LNCaP clone FGC (cell line): Measurements from ENCODE around the gene POR.
"Not testable (repeated sequence)": the region's sequence is repeated elsewhere in the genome, so short reads cannot be mapped to it uniquely, and the experiment has no call there.

ENCODE experiments used
- DNase-seq: peaks from one replicate; pipeline ENCODE4 v3.0.0-alpha.2; 2011; ENCODE audit warnings: low read depth
- H3K4me3 ChIP-seq: 2 replicates; pipeline ENCODE4 v1.5.1; 2011; ENCODE audit warnings: mild to moderate bottlenecking, low read depth, low read length, control low read depth
- CTCF ChIP-seq: IDR thresholded peaks from 2 replicates; pipeline ENCODE4 v1.5.1; 2012; ENCODE audit warnings: mild to moderate bottlenecking; ENCODE audit not compliant: control insufficient read depth, insufficient read depth; ENCODE audit errors: extremely low read depth

The POR gene

GRCh38 chr7:76002822-76003221, 87.9 kb downstream of the POR start:
- H3K4me3 ChIP-seq = no peak overlapping the region
- no peak for DNase-seq
- no peak for TF ChIP-seq CTCF

- DNase-seq = no peak
- H3K4me3 ChIP-seq = no peak overlapping the region
- TF ChIP-seq CTCF = no peak
These were observed 88.4 kb downstream of the POR start for GRCh38 chr7:76003351-76003750.

- not testable (repeated sequence) for DNase-seq, H3K4me3 ChIP-seq
These were observed 90.0 kb downstream of the POR start for GRCh38 chr7:76005004-76005403.

GRCh38 chr7:76008156-76008687, 93.3 kb downstream of the POR start:
- no peak for TF ChIP-seq CTCF
- no peak overlapping the region for H3K4me3 ChIP-seq
- DNase-seq = no peak

- no peak overlapping the region for H3K4me3 ChIP-seq
- DNase-seq = no peak
- TF ChIP-seq CTCF = no peak
These were observed 95.0 kb downstream of the POR start for GRCh38 chr7:76009672-76010600.

GRCh38 chr7:76011442-76011861, 96.5 kb downstream of the POR start:
- no peak for TF ChIP-seq CTCF
- DNase-seq = no peak
- H3K4me3 ChIP-seq = no peak overlapping the region

GRCh38 chr7:76016191-76016947, 101.4 kb downstream of the POR start:
- H3K4me3 ChIP-seq = no peak overlapping the region
- DNase-seq = no peak
- no peak for TF ChIP-seq CTCF

GRCh38 chr7:76018520-76018919, 103.6 kb downstream of the POR start:
- H3K4me3 ChIP-seq, DNase-seq: not testable (repeated sequence)
